GM12878 (cell line): Measurements from ENCODE around the gene CD96. TPM values are rescaled to one million over a fixed set of nuclear protein-coding genes. Genes with fewer than 3 reads are reported as not detected.

Source experiments
- ATAC-seq: fragments of 200-7000 bp; cut with Tn5 transposase; 3 replicates; pipeline ENCODE4 v1.9.1; 2020; ENCODE audit warnings: mild to moderate bottlenecking, moderate library complexity
- BruUV-seq: library from RNA; stranded (reverse); fragments of 400-500 nt; replicated peaks from 2 replicates; lab custom pipeline; 2021; lab: Mats Ljungman, UMichigan
- CTCF ChIA-PET: fragments of 300-600 bp; sonication (Branson Sonifier 250); formaldehyde crosslinking; extraction: SDS; loops from one replicate; lab custom pipeline; 2021; ENCODE audit warnings: inconsistent platforms; lab: Yijun Ruan, JAX
- POLR2A ChIA-PET: fragments of 350-600 bp; formaldehyde crosslinking; extraction: SDS; loops from one replicate; lab custom pipeline; 2021; ENCODE audit warnings: inconsistent platforms; lab: Charles Lee
- RAD21 ChIA-PET: fragments of 300-600 bp; sonication (Branson Sonifier 250); formaldehyde crosslinking; loops from one replicate; lab custom pipeline; 2023; ENCODE audit warnings: antibody characterized with exemption; ENCODE audit not compliant: unreplicated experiment; lab: Charles Lee
- SMC1A ChIA-PET: fragments of 300-600 bp; sonication (Branson Sonifier 250); formaldehyde crosslinking; loops from one replicate; lab custom pipeline; 2023; ENCODE audit not compliant: unreplicated experiment, uncharacterized antibody; lab: Charles Lee
- DNase-seq: peaks from one replicate; pipeline ENCODE4 v3.0.0-alpha.2; 2011; ENCODE audit warnings: low read depth, low spot score
- FAIRE-seq: peaks from 3 replicates; lab custom pipeline; 2011; peaks lifted over from hg19 to GRCh38; lab: Jason Lieb, UNC
- H2AFZ ChIP-seq: 2 replicates; pipeline ENCODE4 v1.6.0; 2011; ENCODE audit warnings: low read depth, low read length, control low read depth; ENCODE audit not compliant: control insufficient read depth
- H3K27ac ChIP-seq: 2 replicates; pipeline ENCODE4 v1.5.1; 2011; ENCODE audit warnings: control low read depth; ENCODE audit not compliant: control insufficient read depth, insufficient read depth
- H3K27me3 ChIP-seq, 2 experiments: replicated peaks in 1 of 2; 2 replicates each; pipeline versions ENCODE4 v1.6.0 to v1.6.1; 2011; ENCODE audit warnings: low read length in 1 of 2; ENCODE audit not compliant: control insufficient read depth in 2 of 2, insufficient read depth in 2 of 2
- H3K36me3 ChIP-seq, 2 experiments: 2 replicates each; pipeline ENCODE4 v1.5.1; 2011; ENCODE audit warnings: low read length in 1 of 2; ENCODE audit not compliant: control insufficient read depth in 2 of 2, insufficient read depth in 2 of 2
- H3K4me1 ChIP-seq: 2 replicates; pipeline ENCODE4 v1.6.1; 2011; ENCODE audit warnings: mild to moderate bottlenecking, low read length, moderate library complexity, mixed read lengths; ENCODE audit not compliant: control insufficient read depth, insufficient read depth
- H3K4me2 ChIP-seq: 2 replicates; pipeline ENCODE4 v1.6.0; 2011; ENCODE audit warnings: control low read depth; ENCODE audit not compliant: control insufficient read depth, insufficient read depth
- H3K4me3 ChIP-seq: fragments of 200-600 bp; sonication (generic); 2 replicates; pipeline ENCODE4 v1.5.1; 2016
- H3K79me2 ChIP-seq: 2 replicates; pipeline ENCODE4 v1.6.0; 2011; ENCODE audit warnings: low read length; ENCODE audit not compliant: control insufficient read depth, insufficient read depth
- H3K9ac ChIP-seq: 2 replicates; pipeline ENCODE4 v1.8.0; 2011; ENCODE audit warnings: low read length, control low read depth, mixed read lengths; ENCODE audit not compliant: control insufficient read depth, insufficient read depth
- H3K9me3 ChIP-seq: replicated peaks from 3 replicates; pipeline ENCODE4 v1.5.1; 2011; ENCODE audit warnings: mild to moderate bottlenecking, low read length; ENCODE audit not compliant: control insufficient read depth, insufficient read depth
- H4K20me1 ChIP-seq: 2 replicates; pipeline ENCODE4 v1.6.0; 2011; ENCODE audit not compliant: control insufficient read depth, insufficient read depth
- ASH2L ChIP-seq: fragments of 300-600, 200-600 bp; sonication (generic); IDR thresholded peaks from 2 replicates; pipeline ENCODE4 v1.6.1; 2017; ENCODE audit warnings: low read depth, mild to moderate bottlenecking, borderline replicate concordance
- BCL3 ChIP-seq: IDR thresholded peaks from 2 replicates; pipeline ENCODE4 v1.6.1; 2011; ENCODE audit warnings: borderline replicate concordance, low read depth, mild to moderate bottlenecking, moderate library complexity, low read length; ENCODE audit not compliant: insufficient read depth, poor library complexity, severe bottlenecking
- ETV6 ChIP-seq, 2 experiments: fragments of 450-650 bp in 1 of 2; IDR thresholded peaks in 1 of 2; conservative IDR thresholded peaks in 1 of 2; 2 replicates each; pipeline ENCODE4 v1.6.1; 2014; ENCODE audit warnings: antibody characterized with exemption in 1 of 2, borderline replicate concordance in 1 of 2, low read depth in 1 of 2, mild to moderate bottlenecking in 1 of 2, moderate library complexity in 1 of 2
- MYB ChIP-seq: fragments of 150-350 bp; IDR thresholded peaks from 2 replicates; pipeline ENCODE4 v1.6.1; 2014; ENCODE audit warnings: mild to moderate bottlenecking, low read depth, low read length, borderline replicate concordance
- PML ChIP-seq: IDR thresholded peaks from 2 replicates; pipeline ENCODE4 v1.6.1; 2012; ENCODE audit warnings: low read length, inconsistent platforms
- ZNF217 ChIP-seq: fragments of 450-650 bp; IDR thresholded peaks from 2 replicates; pipeline ENCODE4 v1.6.1; 2017; ENCODE audit warnings: antibody characterized with exemption, mild to moderate bottlenecking
- WGBS: methylation state at CpG from one replicate; pipeline ENCODE4 v1.1.6; 2016; ENCODE audit warnings: low lambda C conversion rate; ENCODE audit not compliant: insufficient replicate concordance, insufficient coverage; ENCODE audit errors: missing lambda C conversion rate; 5-methylcytosine and 5-hydroxymethylcytosine counted together
- in situ Hi-C: fragments of 300-500 bp; cut with MboI; formaldehyde crosslinking; loops from 9 replicates; pipeline ENCODE4 v1.14.3; 2018; ENCODE audit warnings: mixed read lengths
- intact Hi-C: fragments of 100-400 bp; cut with micrococcal nuclease; formaldehyde crosslinking; loops from one replicate; pipeline ENCODE4 v1.14.2; 2022; ENCODE audit not compliant: unreplicated experiment
- polyA plus RNA-seq, 11 experiments: library from polyadenylated mRNA; depleted of rRNA in 4 of 11; unstranded in 6 of 11; stranded (reverse) in 5 of 11; fragments of >200 nt; fragmentation: Nextera tagmentation in 4 of 11; fragmentation: Illumina TruSeq in 1 of 11; extraction: Ambion mirVana in 4 of 11; extraction: Trizol in 1 of 11; gene quantifications; 1 replicate in 1 of 11; 2 replicates in 10 of 11; pipeline versions ENCODE4 v1.2.1 to v1.2.3, GENCODE V29; 2011 to 2016; ENCODE audit warnings: inconsistent platforms in 2 of 11, missing spikeins in 2 of 11, low read depth in 1 of 11
- total RNA-seq, 4 experiments: library from RNA; depleted of rRNA in 3 of 4; stranded (reverse); fragments of >200 nt in 3 of 4; fragmentation: Illumina TruSeq in 1 of 4; extraction: Trizol in 1 of 4; gene quantifications; 2 replicates each; pipeline versions ENCODE4 v1.2.1 to v1.2.3, GENCODE V29; 2013 to 2021
- TF ChIP-seq, protein P1 (sequence below): fragments of 450-650 bp; IDR thresholded peaks from 2 replicates; pipeline ENCODE4 v1.6.1; 2018; ENCODE audit warnings: borderline replicate concordance, mild to moderate bottlenecking; ENCODE audit not compliant: partially characterized antibody

The CD96 gene
- total and polyA plus RNA-seq, 10 of the 15 experiments (the other 5 are each of a cell fraction or from before 2014, with no cell fraction given) = 0.13 to 10.1 (median 0.47) TPM

- no peak for ATAC-seq
- Histone ChIP-seq H3K9me3 (no peaks in the 10 kb centered on the region), H2AFZ (no peak overlapping the region), H4K20me1 (no peaks in the 10 kb centered on the region), H3K4me1 (peaks cover 11% of the 10 kb centered on the region; the same call in 1 of the 2 replicates), H3K9ac (no peak overlapping the region), H3K27ac (no peak overlapping the region), H3K27me3 (no peaks in the 10 kb centered on the region), H3K79me2 (no peaks in the 10 kb centered on the region), H3K4me2 (no peak overlapping the region), H3K36me3 (no peaks in the 10 kb centered on the region), H3K4me3 (no peak overlapping the region)
- 73% methylated on average over 2 of the region's 2 CpGs for WGBS
- CTCF ChIA-PET = interaction anchor here (1.1 to 5.1 kb wide), 6 partner anchors 9 to 32 kb away, joined by 3 to 57 read pairs (median 4); no protein-coding TSS in a partner anchor
- no peak for DNase-seq
- in situ Hi-C loops (no loop called here), intact Hi-C loops (loop anchor here (5.0 kb wide), 1 partner anchor 34 kb away; no protein-coding TSS in a partner anchor)
- no peak for TF ChIP-seq PML
- no peak for TF ChIP-seq ZNF217
- TF ChIP-seq ETV6 (conservative IDR thresholded peaks at IDR 0.05 in 1 of 2, IDR thresholded peaks at IDR 0.05 in 1 of 2; ENCODE audit: borderline replicate concordance in 1 of 2, low read depth in 1 of 2) = no peak
- TF ChIP-seq BCL3 = no peak
- TF ChIP-seq ASH2L = no peak
- no peak for TF ChIP-seq MYB
- TF ChIP-seq, protein P1, sequence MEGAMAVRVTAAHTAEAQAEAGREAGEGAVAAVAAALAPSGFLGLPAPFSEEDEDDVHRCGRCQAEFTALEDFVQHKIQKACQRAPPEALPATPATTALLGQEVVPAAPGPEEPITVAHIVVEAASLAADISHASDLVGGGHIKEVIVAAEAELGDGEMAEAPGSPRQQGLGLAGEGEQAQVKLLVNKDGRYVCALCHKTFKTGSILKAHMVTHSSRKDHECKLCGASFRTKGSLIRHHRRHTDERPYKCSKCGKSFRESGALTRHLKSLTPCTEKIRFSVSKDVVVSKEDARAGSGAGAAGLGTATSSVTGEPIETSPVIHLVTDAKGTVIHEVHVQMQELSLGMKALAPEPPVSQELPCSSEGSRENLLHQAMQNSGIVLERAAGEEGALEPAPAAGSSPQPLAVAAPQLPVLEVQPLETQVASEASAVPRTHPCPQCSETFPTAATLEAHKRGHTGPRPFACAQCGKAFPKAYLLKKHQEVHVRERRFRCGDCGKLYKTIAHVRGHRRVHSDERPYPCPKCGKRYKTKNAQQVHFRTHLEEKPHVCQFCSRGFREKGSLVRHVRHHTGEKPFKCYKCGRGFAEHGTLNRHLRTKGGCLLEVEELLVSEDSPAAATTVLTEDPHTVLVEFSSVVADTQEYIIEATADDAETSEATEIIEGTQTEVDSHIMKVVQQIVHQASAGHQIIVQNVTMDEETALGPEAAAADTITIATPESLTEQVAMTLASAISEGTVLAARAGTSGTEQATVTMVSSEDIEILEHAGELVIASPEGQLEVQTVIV = no peak
- no TSS peak for BruUV-seq
- POLR2A ChIA-PET = no interaction called here
- no peak for FAIRE-seq
- SMC1A ChIA-PET = interaction anchor here (1.0 to 6.5 kb wide), 5 partner anchors 10 to 100 kb away, joined by 3 to 59 read pairs (median 3); no protein-coding TSS in a partner anchor
- RAD21 ChIA-PET = interaction anchor here (1.5 to 3.3 kb wide), 2 partner anchors 9 to 10 kb away, joined by 3 to 11 read pairs; no protein-coding TSS in a partner anchor
These were observed 159.4 kb downstream of the CD96 start for GRCh38 chr3:111701292-111701906.

Other genes with a start within 250 kb of the CD96 start
- gene ZBED2, start 53.1 kb downstream of the CD96 start, total RNA-seq (2014; rRNA removed) = 0.06 and 0.22 TPM in 2 replicates
- gene ZBED2, start 53.1 kb downstream of the CD96 start, total RNA-seq (2014; rRNA removed; fragmentation: Illumina TruSeq; extraction: Trizol) = 0.04 and 0.18 TPM in 2 replicates
- gene ZBED2, start 53.1 kb downstream of the CD96 start, total RNA-seq (2021) = 0.08 and 0.32 TPM in 2 replicates
- gene ZBED2, start 53.1 kb downstream of the CD96 start, polyA plus RNA-seq (2011; rRNA removed) = 0.12 and 0.16 TPM in 2 replicates
- 0.11 and 0.12 TPM in 2 replicates for gene ZBED2, start 53.1 kb downstream of the CD96 start, polyA plus RNA-seq (2014; fragmentation: Illumina TruSeq; extraction: Trizol)
- under 1 TPM in 1 of 2 experiments, not detected in 1; 0.02 TPM for gene ZBED2, start 53.1 kb downstream of the CD96 start, polyA plus RNA-seq (2014; fragmentation: Nextera tagmentation; extraction: Ambion mirVana)
- gene ZBED2, start 53.1 kb downstream of the CD96 start, polyA plus RNA-seq (2014; rRNA removed) = 0.06 and 0.24 TPM in 2 replicates
- gene ZBED2, start 53.1 kb downstream of the CD96 start, polyA plus RNA-seq (2016; fragmentation: Nextera tagmentation; extraction: Ambion mirVana) = not detected
- gene PLCXD2, start 132.5 kb downstream of the CD96 start, total RNA-seq (2014; rRNA removed) = 1.3 and 1.4 TPM in 2 replicates
- gene PLCXD2, start 132.5 kb downstream of the CD96 start, total RNA-seq (2014; rRNA removed; fragmentation: Illumina TruSeq; extraction: Trizol) = 1.2 and 1.4 TPM in 2 replicates
- 1.1 and 1.8 TPM in 2 replicates for gene PLCXD2, start 132.5 kb downstream of the CD96 start, total RNA-seq (2021)
- gene PLCXD2, start 132.5 kb downstream of the CD96 start, polyA plus RNA-seq (2011; rRNA removed) = 2.7 and 3.0 TPM in 2 replicates
- 0.87 and 1.00 TPM in 2 replicates for gene PLCXD2, start 132.5 kb downstream of the CD96 start, polyA plus RNA-seq (2014; fragmentation: Illumina TruSeq; extraction: Trizol)
- gene PLCXD2, start 132.5 kb downstream of the CD96 start, polyA plus RNA-seq (2014; fragmentation: Nextera tagmentation; extraction: Ambion mirVana) = under 1 TPM; 0.26 to 0.31 TPM
- gene PLCXD2, start 132.5 kb downstream of the CD96 start, polyA plus RNA-seq (2014; rRNA removed) = 0.58 TPM in 2 replicates
- gene PLCXD2, start 132.5 kb downstream of the CD96 start, polyA plus RNA-seq (2016; fragmentation: Nextera tagmentation; extraction: Ambion mirVana) = under 1 TPM; 0.48 to 0.72 TPM